Measurements from ENCODE around the gene EFL1. TPM values are rescaled to one million over a fixed set of nuclear protein-coding genes. Genes with fewer than 3 reads are reported as not detected.

EFL1 gene
- total and polyA plus RNA-seq, 2 of the 4 experiments (the other 2 are of a cell fraction), result 10.1 to 24.6 TPM

GRCh38 chr15:82139823-82140268 is 122.7 kb downstream of the EFL1 start:
- Histone ChIP-seq H3K36me3 (ENCODE audit: control insufficient read depth, insufficient read depth, low read length) (peaks cover 2% of the 10 kb centered on the region; the same call in 1 of the 2 replicates), H3K18ac (ENCODE audit: low read depth, low read length) (peak overlapping the region; percentile 89; the same call in 1 of the 2 replicates), H3K4ac (ENCODE audit: low read depth, low read length) (peak overlapping the region; percentile 62; the same call in 1 of the 2 replicates), H3K9me1 (ENCODE audit: insufficient read depth, low read length) (peaks cover 4% of the 10 kb centered on the region; the same call in 1 of the 2 replicates), H3K9me3 (ENCODE audit: control insufficient read depth, insufficient read depth, low read length) (no peaks in the 10 kb centered on the region), H3K14ac (replicated peaks; ENCODE audit: low read depth, low read length) (peak overlapping the region; percentile 47), H4K91ac (ENCODE audit: insufficient read depth, low read depth, low read length) (no peak overlapping the region), H2BK120ac (ENCODE audit: low read depth, low read length) (peak overlapping the region; percentile 59; the same call in 1 of the 2 replicates), H2AK5ac (ENCODE audit: low read depth, low read length) (peak overlapping the region; percentile 63; the same call in 1 of the 2 replicates), H2BK15ac (ENCODE audit: low read depth, low read length) (peak overlapping the region; percentile 95; the same call in 2 of the 3 replicates), H3K27ac (ENCODE audit: insufficient read depth, low read length) (no peak overlapping the region), H4K8ac (ENCODE audit: low read depth in 2 of 2, low read length in 2 of 2) (peak overlapping the region; percentile 17 to 88; a peak in 3 of 4 replicates), H3K23ac (ENCODE audit: low read depth, low read length) (no peak overlapping the region), H2AK9ac (replicated peaks; ENCODE audit: low read depth, low read length, poor library complexity) (no peak overlapping the region), H3K56ac (ENCODE audit: extremely low read depth, insufficient read depth, low read length) (no peak overlapping the region; the same call in 1 of the 2 replicates), H4K5ac (ENCODE audit: low read depth, low read length) (peak overlapping the region; percentile 97), H3K9ac (ENCODE audit: low read depth, low read length) (peak overlapping the region; percentile 33; the same call in 1 of the 2 replicates), H3K79me1 (ENCODE audit: low read depth in 1 of 2, low read length in 2 of 2) (no peaks in the 10 kb centered on the region), H3K27me3 (ENCODE audit: control insufficient read depth, insufficient read depth, low read length) (no peaks in the 10 kb centered on the region), H3K4me2 (ENCODE audit: low read depth, low read length) (peak overlapping the region; percentile 60), H3K4me3 (ENCODE audit: insufficient read depth, low read depth, low read length) (no peak overlapping the region), H3K4me1 (ENCODE audit: control insufficient read depth, insufficient read depth, low read length) (peaks cover 11% of the 10 kb centered on the region), H2BK20ac (ENCODE audit: low read depth, low read length) (no peak overlapping the region; the same call in 1 of the 2 replicates), H2AFZ (replicated peaks; ENCODE audit: low read length, poor library complexity) (no peak overlapping the region), H4K20me1 (ENCODE audit: insufficient read depth, low read length) (no peaks in the 10 kb centered on the region), H2BK5ac (ENCODE audit: low read depth, low read length, poor library complexity, severe bottlenecking) (peak overlapping the region; percentile 61)
- DNase-seq (peak; percentile 70), ATAC-seq (ENCODE audit: low read depth) (peak; percentile 71)
- no TSS peak for BruUV-seq (replicated peaks)
- dilution Hi-C loops (cut with HindIII; ENCODE audit: low sequenced_read_pairs, unreplicated experiment), result no loop called here
- intact Hi-C loops (cut with micrococcal nuclease), result loop anchor here (1.0 to 5.0 kb wide), 3 partner anchors 32 to 728 kb away; partner anchors contain the start of gene MEX3B
- TF ChIP-seq MAZ (IDR thresholded peaks at IDR 0.05; ENCODE audit: borderline replicate concordance, low read depth, low read length) (no peak), SMC3 (IDR thresholded peaks at IDR 0.05; ENCODE audit: low read depth, low read length) (peak; percentile 77), RAD21 (IDR thresholded peaks at IDR 0.05; ENCODE audit: low read length) (peak; percentile 65)
- TF ChIP-seq, protein P1, sequence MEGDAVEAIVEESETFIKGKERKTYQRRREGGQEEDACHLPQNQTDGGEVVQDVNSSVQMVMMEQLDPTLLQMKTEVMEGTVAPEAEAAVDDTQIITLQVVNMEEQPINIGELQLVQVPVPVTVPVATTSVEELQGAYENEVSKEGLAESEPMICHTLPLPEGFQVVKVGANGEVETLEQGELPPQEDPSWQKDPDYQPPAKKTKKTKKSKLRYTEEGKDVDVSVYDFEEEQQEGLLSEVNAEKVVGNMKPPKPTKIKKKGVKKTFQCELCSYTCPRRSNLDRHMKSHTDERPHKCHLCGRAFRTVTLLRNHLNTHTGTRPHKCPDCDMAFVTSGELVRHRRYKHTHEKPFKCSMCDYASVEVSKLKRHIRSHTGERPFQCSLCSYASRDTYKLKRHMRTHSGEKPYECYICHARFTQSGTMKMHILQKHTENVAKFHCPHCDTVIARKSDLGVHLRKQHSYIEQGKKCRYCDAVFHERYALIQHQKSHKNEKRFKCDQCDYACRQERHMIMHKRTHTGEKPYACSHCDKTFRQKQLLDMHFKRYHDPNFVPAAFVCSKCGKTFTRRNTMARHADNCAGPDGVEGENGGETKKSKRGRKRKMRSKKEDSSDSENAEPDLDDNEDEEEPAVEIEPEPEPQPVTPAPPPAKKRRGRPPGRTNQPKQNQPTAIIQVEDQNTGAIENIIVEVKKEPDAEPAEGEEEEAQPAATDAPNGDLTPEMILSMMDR (conservative IDR thresholded peaks at IDR 0.05; ENCODE audit: low read depth, low read length), result peak; percentile 77
- ChIA-PET POLR2A (ENCODE audit: unreplicated experiment) (no interaction called here), CTCF (interaction anchor here (0.7 to 1.8 kb wide), 7 partner anchors 9 to 58 kb away, joined by 3 to 16 read pairs (median 3); no protein-coding TSS in a partner anchor)
- 10% methylated on average over 2 of the region's 5 CpGs; no CpG with 5 or more reads in 1 of the 2 experiments for WGBS, 2 experiments (ENCODE audit: extremely low coverage in 2 of 2, insufficient read length in 1 of 2)
- in situ Hi-C loops (cut with MboI; ENCODE audit: low sequenced_read_pairs), result no loop called here
